Liver (tissue), 9 donors: ENCODE results near the gene FGF14. TPM values are rescaled to one million over a fixed set of nuclear protein-coding genes. Genes with fewer than 3 reads are reported as not detected.

Source experiments
- DNase-seq: peaks from one replicate; pipeline ENCODE4 v3.0.0-alpha.2; 2017; ENCODE audit warnings: low spot score
- H3K27ac ChIP-seq, 2 donors: one replicate each; pipeline ENCODE4 v1.7.0; 2013; ENCODE audit warnings: inconsistent platforms in 2 of 2, low read length in 2 of 2, control low read depth in 1 of 2, low read depth in 1 of 2, mild to moderate bottlenecking in 1 of 2
- H3K27me3 ChIP-seq, 4 donors: one replicate each; pipeline versions ENCODE4 v1.6.1 to v1.7.0; 2013; ENCODE audit warnings: low read length in 3 of 4, inconsistent platforms in 1 of 4, mild to moderate bottlenecking in 1 of 4, moderate library complexity in 1 of 4; ENCODE audit not compliant: control insufficient read depth in 4 of 4, insufficient read depth in 4 of 4
- H3K36me3 ChIP-seq, 4 donors: one replicate each; pipeline versions ENCODE4 v1.6.1 to v1.7.0; 2013; ENCODE audit warnings: low read length in 3 of 4, mild to moderate bottlenecking in 3 of 4, low read depth in 1 of 4, moderate library complexity in 1 of 4; ENCODE audit not compliant: control insufficient read depth in 4 of 4, insufficient read depth in 3 of 4
- H3K4me1 ChIP-seq, 4 donors: one replicate each; pipeline versions ENCODE4 v1.6.1 to v1.7.0; 2013; ENCODE audit warnings: low read length in 3 of 4, mild to moderate bottlenecking in 3 of 4, moderate library complexity in 1 of 4; ENCODE audit not compliant: control insufficient read depth in 4 of 4, insufficient read depth in 4 of 4
- H3K4me3 ChIP-seq, 3 donors: one replicate each; pipeline versions ENCODE4 v1.6.1 to v1.7.0; 2013; ENCODE audit warnings: low read length in 3 of 3, control low read depth in 1 of 3, low read depth in 1 of 3, mild to moderate bottlenecking in 1 of 3
- H3K9ac ChIP-seq, 2 donors: one replicate each; pipeline ENCODE4 v1.7.0; 2013; ENCODE audit warnings: low read length in 2 of 2, mild to moderate bottlenecking in 2 of 2, moderate library complexity in 2 of 2, control low read depth in 1 of 2, low read depth in 1 of 2
- H3K9me3 ChIP-seq, 4 donors: one replicate each; pipeline versions ENCODE4 v1.6.1 to v1.7.0; 2013; ENCODE audit warnings: low read length in 3 of 4; ENCODE audit not compliant: control insufficient read depth in 4 of 4
- EGR1 ChIP-seq, 2 donors: IDR thresholded peaks; 2 replicates each; pipeline ENCODE4 v1.6.1; 2016 to 2018; ENCODE audit warnings: antibody characterized with exemption in 2 of 2, low read depth in 2 of 2
- FOXA2 ChIP-seq: IDR thresholded peaks from 2 replicates; pipeline ENCODE4 v1.6.1; 2016; ENCODE audit warnings: antibody characterized with exemption
- HNF4A ChIP-seq, 2 donors: conservative IDR thresholded peaks; 2 replicates each; pipeline ENCODE4 v1.6.1; 2016; ENCODE audit warnings: antibody characterized with exemption in 2 of 2, mild to moderate bottlenecking in 2 of 2
- HNF4G ChIP-seq: IDR thresholded peaks from 2 replicates; pipeline ENCODE4 v1.6.1; 2016; ENCODE audit warnings: antibody characterized with exemption
- RAD21 ChIP-seq, 2 donors: IDR thresholded peaks; 2 replicates each; pipeline ENCODE4 v1.6.1; 2016; ENCODE audit warnings: antibody characterized with exemption in 2 of 2, mild to moderate bottlenecking in 2 of 2
- RXRA ChIP-seq, 2 donors: IDR thresholded peaks; 2 replicates each; pipeline ENCODE4 v1.6.1; 2017 to 2018; ENCODE audit warnings: antibody characterized with exemption in 2 of 2, mild to moderate bottlenecking in 1 of 2
- TAF1 ChIP-seq: conservative IDR thresholded peaks from 2 replicates; pipeline ENCODE4 v1.6.1; 2016; ENCODE audit warnings: antibody characterized with exemption, mild to moderate bottlenecking
- YY1 ChIP-seq: IDR thresholded peaks from 2 replicates; pipeline ENCODE4 v1.6.1; 2016; ENCODE audit warnings: antibody characterized with exemption, mild to moderate bottlenecking
- WGBS: extraction: QIAGEN DNeasy Blood & Tissue Kit; methylation state at CpG from one replicate; pipeline ENCODE4 v1.1.7; 2013; 5-methylcytosine and 5-hydroxymethylcytosine counted together
- polyA plus RNA-seq, 2 donors: library from polyadenylated mRNA; stranded (reverse) in 1 of 2; unstranded in 1 of 2; fragments of 200-250 nt in 1 of 2; fragments of >200 nt in 1 of 2; fragmentation: Nextera tagmentation in 1 of 2; extraction: Ambion mirVana in 1 of 2; gene quantifications; one replicate each; pipeline versions ENCODE4 v1.2.1 to v1.2.3, GENCODE V29; 2013 to 2015
- total RNA-seq, 2 donors: library from RNA; depleted of rRNA; stranded (reverse); fragments of >200 nt; gene quantifications; one replicate each; pipeline ENCODE4 v1.2.3, GENCODE V29; 2014
- TF ChIP-seq, protein P1 (sequence below): fragments of 150-350 bp; IDR thresholded peaks from 2 replicates; pipeline ENCODE4 v1.5.1; 2017; ENCODE audit warnings: improper control_type of control experiment, low read depth, low read length; ENCODE audit not compliant: missing input control
- TF ChIP-seq, protein P2 (sequence below): IDR thresholded peaks from 2 replicates; pipeline ENCODE4 v1.6.1; 2016; ENCODE audit warnings: antibody characterized with exemption
- donor health status: healthy.
- donor health status: healthy.
- donor health status: healthy.
- donor health status: healthy.
- donor health status: healthy.

The FGF14 gene
- total and polyA plus RNA-seq, 4 donors = 0.05 to 3.3 (median 1.0) TPM

DNA sequence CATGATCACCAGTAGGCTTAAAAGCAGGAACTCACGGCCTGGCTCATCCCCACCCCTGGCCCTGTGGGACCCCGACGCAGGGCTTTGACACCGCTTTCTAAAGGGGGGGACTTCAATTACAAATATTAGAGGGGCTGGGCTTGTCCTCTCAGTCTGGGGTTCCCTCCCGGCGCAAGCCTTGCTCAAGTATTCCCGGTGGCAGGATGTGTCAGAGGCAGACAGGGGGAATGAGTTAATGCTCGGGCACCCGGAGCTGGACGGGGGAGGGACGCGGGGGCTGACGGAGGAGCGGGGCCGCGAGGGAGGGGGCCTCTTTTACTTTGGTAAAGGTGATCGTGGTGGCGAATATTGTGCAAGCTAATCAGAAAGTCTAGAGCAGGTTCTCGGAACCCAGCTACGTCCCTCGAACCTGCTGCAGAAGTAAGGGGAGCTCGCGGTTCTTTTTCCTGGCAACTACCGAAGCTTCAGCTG, 1.1 kb downstream of the FGF14 start:
- Histone ChIP-seq H3K27me3 (no peaks in the 10 kb centered on the region), H3K9ac (peak overlapping the region; percentile 4 to 96)
- under 1% methylated on average over 24 of the region's 24 CpGs for WGBS

DNA sequence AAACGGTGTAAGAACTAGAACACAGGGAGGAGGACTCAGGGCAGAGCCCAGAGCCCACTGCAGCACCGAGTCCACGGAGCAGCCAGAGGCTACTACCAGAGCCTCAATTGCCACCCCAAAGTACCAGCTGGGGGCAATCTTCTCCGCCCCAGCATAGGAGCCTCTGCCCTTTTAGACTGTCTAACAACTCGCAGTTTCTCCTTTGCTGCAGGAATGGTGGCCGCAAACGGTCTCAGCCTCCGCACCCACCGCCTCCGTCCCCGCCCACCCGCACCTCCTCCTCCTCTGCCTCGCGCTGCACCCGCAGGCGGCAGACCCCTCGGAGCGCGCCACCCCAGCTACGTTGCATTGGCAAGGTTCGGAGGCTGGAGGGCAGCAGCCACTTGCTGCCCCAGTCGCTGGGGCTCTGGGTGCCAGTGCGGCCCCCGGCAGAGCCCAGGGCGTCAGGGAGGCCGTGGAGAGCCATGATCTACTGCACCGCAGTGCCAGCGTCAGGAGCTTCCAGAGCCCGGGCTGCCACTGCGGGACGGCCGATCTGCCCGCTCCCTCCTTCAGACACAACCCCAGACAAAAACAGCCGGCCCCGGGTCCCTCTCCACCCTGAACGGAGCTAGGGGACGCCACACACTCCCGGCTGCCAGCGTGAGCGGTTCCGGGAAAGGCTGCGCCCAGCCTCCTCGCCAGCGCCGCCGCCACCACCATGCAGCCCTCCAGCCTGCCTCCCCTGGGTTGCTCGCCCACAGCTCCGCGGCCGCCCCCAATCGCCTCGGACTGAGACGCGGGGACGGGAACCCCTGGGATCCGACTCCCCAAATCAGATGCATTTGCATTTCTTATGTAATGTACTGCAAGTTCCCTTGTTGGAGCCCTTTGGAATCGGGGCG, 1.8 kb downstream of the FGF14 start:
- Histone ChIP-seq H3K4me3 (peak overlapping the region; percentile 68 to 80 (median 72)), H3K4me1 (peaks cover 2 to 29% (median 19%) of the 10 kb centered on the region in 4 donors), H3K36me3 (no peaks in the 10 kb centered on the region), H3K9me3 (no peaks in the 10 kb centered on the region), H3K9ac (peak overlapping the region; percentile 4 to 96), H3K27ac (peak overlapping the region; percentile 74 to 82), H3K27me3 (no peaks in the 10 kb centered on the region)
- no peak for DNase-seq
- 1% methylated on average over 58 of the region's 58 CpGs for WGBS
- TF ChIP-seq RAD21 (IDR thresholded peaks at IDR 0.05) (peak in 1 of 2 donors; percentile 45), FOXA2 (no peak), HNF4A (conservative IDR thresholded peaks at IDR 0.05) (peak; percentile 11 to 31)
- TF ChIP-seq, protein P1, sequence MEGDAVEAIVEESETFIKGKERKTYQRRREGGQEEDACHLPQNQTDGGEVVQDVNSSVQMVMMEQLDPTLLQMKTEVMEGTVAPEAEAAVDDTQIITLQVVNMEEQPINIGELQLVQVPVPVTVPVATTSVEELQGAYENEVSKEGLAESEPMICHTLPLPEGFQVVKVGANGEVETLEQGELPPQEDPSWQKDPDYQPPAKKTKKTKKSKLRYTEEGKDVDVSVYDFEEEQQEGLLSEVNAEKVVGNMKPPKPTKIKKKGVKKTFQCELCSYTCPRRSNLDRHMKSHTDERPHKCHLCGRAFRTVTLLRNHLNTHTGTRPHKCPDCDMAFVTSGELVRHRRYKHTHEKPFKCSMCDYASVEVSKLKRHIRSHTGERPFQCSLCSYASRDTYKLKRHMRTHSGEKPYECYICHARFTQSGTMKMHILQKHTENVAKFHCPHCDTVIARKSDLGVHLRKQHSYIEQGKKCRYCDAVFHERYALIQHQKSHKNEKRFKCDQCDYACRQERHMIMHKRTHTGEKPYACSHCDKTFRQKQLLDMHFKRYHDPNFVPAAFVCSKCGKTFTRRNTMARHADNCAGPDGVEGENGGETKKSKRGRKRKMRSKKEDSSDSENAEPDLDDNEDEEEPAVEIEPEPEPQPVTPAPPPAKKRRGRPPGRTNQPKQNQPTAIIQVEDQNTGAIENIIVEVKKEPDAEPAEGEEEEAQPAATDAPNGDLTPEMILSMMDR = peak; percentile 14
- TF ChIP-seq, protein P2, sequence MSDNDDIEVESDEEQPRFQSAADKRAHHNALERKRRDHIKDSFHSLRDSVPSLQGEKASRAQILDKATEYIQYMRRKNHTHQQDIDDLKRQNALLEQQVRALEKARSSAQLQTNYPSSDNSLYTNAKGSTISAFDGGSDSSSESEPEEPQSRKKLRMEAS = no peak

More for the DNA sequence above, 1.1 kb downstream of the FGF14 start:
- H3K36me3 ChIP-seq = no peaks in the 10 kb centered on the region
- peak overlapping the region; percentile 74 to 82 for H3K27ac ChIP-seq
- H3K4me3 ChIP-seq = peak overlapping the region; percentile 68 to 80 (median 72)
- H3K9me3 ChIP-seq = no peaks in the 10 kb centered on the region
- H3K4me1 ChIP-seq = peaks cover 2 to 22% (median 13%) of the 10 kb centered on the region in 4 donors
- DNase-seq = no peak
- TF ChIP-seq RAD21 (IDR thresholded peaks at IDR 0.05) (no peak), HNF4A (conservative IDR thresholded peaks at IDR 0.05) (peak in 1 of 2 donors; percentile 17), RXRA (IDR thresholded peaks at IDR 0.05) (no peak), EGR1 (IDR thresholded peaks at IDR 0.05; ENCODE audit: low read depth in 2 of 2) (no peak), TAF1 (no peak)

DNA sequence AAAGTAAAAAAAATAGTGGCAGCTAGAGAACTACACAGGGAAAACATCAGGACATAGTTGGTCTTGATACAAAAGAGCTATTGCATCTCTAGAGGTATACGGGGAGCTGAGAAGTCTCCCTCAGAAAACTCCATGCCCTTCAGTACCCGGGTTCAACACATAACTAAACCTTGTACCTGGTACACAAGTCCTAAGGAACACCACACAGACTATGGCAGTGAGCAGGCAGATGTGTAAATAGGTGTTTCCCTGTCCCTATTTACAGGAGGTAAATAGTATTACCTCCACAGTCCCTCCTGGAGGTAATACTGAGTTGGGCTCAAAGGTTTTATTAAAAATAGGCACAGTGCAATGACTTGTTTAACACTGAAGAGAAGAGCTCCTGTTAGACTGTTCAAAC, 5.9 kb downstream of the FGF14 start:
- Histone ChIP-seq H3K9ac (peak overlapping the region in 1 of 2 donors; percentile 36), H3K27ac (peak overlapping the region in 1 of 2 donors; percentile 94), H3K4me1 (peaks cover 2 to 27% (median 14%) of the 10 kb centered on the region in 4 donors), H3K4me3 (no peak overlapping the region), H3K27me3 (no peaks in the 10 kb centered on the region), H3K9me3 (no peaks in the 10 kb centered on the region), H3K36me3 (no peaks in the 10 kb centered on the region)
- DNase-seq = no peak
- WGBS = 68% methylated on average over 2 of the region's 2 CpGs
- no peak for TF ChIP-seq EGR1 (IDR thresholded peaks at IDR 0.05; ENCODE audit: low read depth in 2 of 2)
- TF ChIP-seq HNF4G = peak; percentile 23
- TF ChIP-seq YY1 = no peak
- TF ChIP-seq HNF4A (conservative IDR thresholded peaks at IDR 0.05) = peak; percentile 61 to 79
- no peak for TF ChIP-seq RAD21 (IDR thresholded peaks at IDR 0.05)
